HepG2 (cell line): ENCODE results near the gene OR52E2. TPM values are rescaled to one million over a fixed set of nuclear protein-coding genes. Genes with fewer than 3 reads are reported as not detected.

Experiments used
- ATAC-seq: fragments of 200-7000 bp; cut with Tn5 transposase; 3 replicates; pipeline ENCODE4 v1.9.1; 2020; ENCODE audit warnings: mild to moderate bottlenecking, moderate library complexity
- BruUV-seq: library from RNA; stranded (reverse); fragments of 400-500 nt; replicated peaks from 2 replicates; lab custom pipeline; 2021; lab: Mats Ljungman, UMichigan
- CTCF ChIA-PET: fragments of 300-600 bp; formaldehyde crosslinking; extraction: SDS; loops from one replicate; lab custom pipeline; 2021; ENCODE audit warnings: low total read pairs, inconsistent platforms, low intra/inter-chr PET ratio; lab: Yijun Ruan, JAX
- POLR2A ChIA-PET: fragments of 350-600 bp; sonication (Branson Sonifier 250); formaldehyde crosslinking; loops from one replicate; lab custom pipeline; 2020; ENCODE audit warnings: antibody characterized with exemption, inconsistent platforms; lab: Yijun Ruan, JAX
- DNase-seq: peaks from one replicate; pipeline ENCODE4 v3.0.0-alpha.2; 2015; ENCODE audit warnings: low spot score
- FAIRE-seq: peaks from 3 replicates; lab custom pipeline; 2011; peaks lifted over from hg19 to GRCh38; lab: Jason Lieb, UNC
- H2AFZ ChIP-seq: one replicate; pipeline ENCODE4 v1.6.1; 2011; ENCODE audit warnings: low read length, inconsistent platforms
- H3K27ac ChIP-seq: fragments of 300-600 bp; 3 replicates; pipeline ENCODE4 v1.8.0; 2011; ENCODE audit warnings: mixed run types, mild to moderate bottlenecking, mixed read lengths, low read length, inconsistent platforms; ENCODE audit not compliant: insufficient read depth; ENCODE audit errors: extremely low read length
- H3K27me3 ChIP-seq, 2 experiments: fragments of 200-600 bp in 1 of 2; 2 replicates in 1 of 2; 3 replicates in 1 of 2; pipeline versions ENCODE4 v1.6.0 to v1.8.0; 2011; ENCODE audit warnings: low read length in 2 of 2, mild to moderate bottlenecking in 2 of 2, moderate library complexity in 2 of 2, inconsistent platforms in 1 of 2; ENCODE audit not compliant: insufficient read depth in 2 of 2, control insufficient read depth in 1 of 2
- H3K36me3 ChIP-seq, 2 experiments: fragments of 200-600 bp in 1 of 2; replicated peaks in 1 of 2; 2 replicates in 1 of 2; 3 replicates in 1 of 2; pipeline versions ENCODE4 v1.5.1 to v1.8.0; 2011; ENCODE audit warnings: low read length in 2 of 2, inconsistent platforms in 1 of 2; ENCODE audit not compliant: insufficient read depth in 2 of 2, control insufficient read depth in 1 of 2
- H3K4me1 ChIP-seq: 2 replicates; pipeline ENCODE4 v1.5.1; 2012; ENCODE audit warnings: low read length, inconsistent platforms; ENCODE audit not compliant: insufficient read depth
- H3K4me2 ChIP-seq: 2 replicates; pipeline ENCODE4 v1.6.0; 2011; ENCODE audit warnings: low read depth, low read length, inconsistent platforms
- H3K4me3 ChIP-seq, 3 experiments: fragments of 200-600 bp in 1 of 3; sonication (generic), shearing (Covaris generic) in 1 of 3; replicated peaks in 1 of 3; 2 replicates each; pipeline ENCODE4 v1.5.1; 2011 to 2016; ENCODE audit warnings: low read length in 3 of 3, inconsistent platforms in 2 of 3, low read depth in 2 of 3, mild to moderate bottlenecking in 2 of 3, control low read depth in 1 of 3, mixed read lengths in 1 of 3; ENCODE audit not compliant: insufficient read depth in 1 of 3
- H3K79me2 ChIP-seq: one replicate; pipeline ENCODE4 v1.6.1; 2011; ENCODE audit warnings: low read length, inconsistent platforms; ENCODE audit not compliant: insufficient read depth
- H3K9ac ChIP-seq: 2 replicates; pipeline ENCODE4 v1.6.0; 2011; ENCODE audit warnings: mild to moderate bottlenecking, low read depth, low read length, inconsistent platforms; ENCODE audit not compliant: insufficient read depth
- H3K9me3 ChIP-seq: 2 replicates; pipeline ENCODE4 v1.5.1; 2012; ENCODE audit warnings: mild to moderate bottlenecking, low read length
- H4K20me1 ChIP-seq: 2 replicates; pipeline ENCODE4 v1.6.0; 2011; ENCODE audit warnings: inconsistent platforms, mild to moderate bottlenecking, low read length, moderate library complexity; ENCODE audit not compliant: insufficient read depth
- CC2D1A ChIP-seq: sonication (generic); formaldehyde crosslinking; IDR thresholded peaks from 2 replicates; pipeline ENCODE4 v1.8.1; 2023; ENCODE audit warnings: mild to moderate bottlenecking, missing genetic modification reagents
- MAFG ChIP-seq: sonication (generic); formaldehyde crosslinking; IDR thresholded peaks from 2 replicates; pipeline ENCODE4 v1.5.1; 2020; ENCODE audit warnings: mild to moderate bottlenecking, missing genetic modification reagents
- SATB2 ChIP-seq: sonication (generic); formaldehyde crosslinking; IDR thresholded peaks from 2 replicates; pipeline ENCODE4 v1.5.0; 2020; ENCODE audit warnings: missing genetic modification reagents
- YEATS4 ChIP-seq: sonication (generic); formaldehyde crosslinking; IDR thresholded peaks from 2 replicates; pipeline ENCODE4 v1.4.0; 2020; ENCODE audit warnings: missing genetic modification reagents, borderline replicate concordance
- ZNF234 ChIP-seq: sonication (generic); formaldehyde crosslinking; conservative IDR thresholded peaks from 2 replicates; pipeline ENCODE4 v1.5.1; 2020; ENCODE audit warnings: mild to moderate bottlenecking, missing genetic modification reagents
- ZNF644 ChIP-seq: IDR thresholded peaks from 2 replicates; pipeline ENCODE4 v1.6.1; 2016; ENCODE audit warnings: low read depth
- ZNF713 ChIP-seq: sonication (generic); formaldehyde crosslinking; IDR thresholded peaks from 2 replicates; pipeline ENCODE4 v1.4.0; 2020; ENCODE audit warnings: mild to moderate bottlenecking, missing genetic modification reagents
- ZNF816 ChIP-seq: sonication (generic); formaldehyde crosslinking; IDR thresholded peaks from 2 replicates; pipeline ENCODE4 v1.8.0; 2022; ENCODE audit warnings: missing genetic modification reagents, mild to moderate bottlenecking, borderline replicate concordance
- WGBS: methylation state at CpG from one replicate; pipeline ENCODE4 v1.1.6; 2017; ENCODE audit warnings: low lambda C conversion rate; 5-methylcytosine and 5-hydroxymethylcytosine counted together
- in situ Hi-C: cut with HindIII; loops from 2 replicates; pipeline ENCODE4 v1.10.0; 2017; ENCODE audit warnings: low pct_unique_long_range_greater_than_20kb; ENCODE audit not compliant: extremely low pct_ligation_motif_present
- intact Hi-C: fragments of 100-400 bp; cut with micrococcal nuclease; formaldehyde crosslinking; loops from one replicate; pipeline ENCODE4 v1.10.0; 2022; ENCODE audit not compliant: unreplicated experiment
- polyA plus RNA-seq, 8 experiments: library from polyadenylated mRNA; depleted of rRNA in 3 of 8; stranded (reverse) in 7 of 8; unstranded in 1 of 8; fragments of >200 nt; fragmentation: Illumina TruSeq in 4 of 8; extraction: Trizol in 4 of 8; gene quantifications; 2 replicates each; pipeline versions ENCODE4 v1.2.1 to v1.2.3, GENCODE V29; 2011 to 2016; ENCODE audit warnings: low read depth in 4 of 8, missing spikeins in 1 of 8, mixed read lengths in 1 of 8; ENCODE audit not compliant: insufficient read depth in 1 of 8
- total RNA-seq, 5 experiments: library from RNA; depleted of rRNA; stranded (reverse); fragments of >200 nt; fragmentation: Illumina TruSeq; extraction: Trizol; gene quantifications; 2 replicates each; pipeline ENCODE4 v1.2.3, GENCODE V29; 2016; ENCODE audit warnings: low read depth in 1 of 5
- TF ChIP-seq, protein P1 (sequence below): sonication (generic); formaldehyde crosslinking; IDR thresholded peaks from 2 replicates; pipeline ENCODE4 v1.5.1; 2020; ENCODE audit warnings: mild to moderate bottlenecking, missing genetic modification reagents, moderate library complexity

OR52E2 gene
- total and polyA plus RNA-seq, 2 of the 13 experiments (the other 11 are each of a cell fraction or from before 2014, with no cell fraction given), result not detected

GRCh38 chr11:5081405-5081804 is 22.0 kb upstream of the OR52E2 start (continued):
- TF ChIP-seq ZNF816 (CRISPR knock-in tag) (no peak), ZNF234 (CRISPR knock-in tag) (no peak), CC2D1A (CRISPR knock-in tag) (no peak)
- TF ChIP-seq, protein P1, sequence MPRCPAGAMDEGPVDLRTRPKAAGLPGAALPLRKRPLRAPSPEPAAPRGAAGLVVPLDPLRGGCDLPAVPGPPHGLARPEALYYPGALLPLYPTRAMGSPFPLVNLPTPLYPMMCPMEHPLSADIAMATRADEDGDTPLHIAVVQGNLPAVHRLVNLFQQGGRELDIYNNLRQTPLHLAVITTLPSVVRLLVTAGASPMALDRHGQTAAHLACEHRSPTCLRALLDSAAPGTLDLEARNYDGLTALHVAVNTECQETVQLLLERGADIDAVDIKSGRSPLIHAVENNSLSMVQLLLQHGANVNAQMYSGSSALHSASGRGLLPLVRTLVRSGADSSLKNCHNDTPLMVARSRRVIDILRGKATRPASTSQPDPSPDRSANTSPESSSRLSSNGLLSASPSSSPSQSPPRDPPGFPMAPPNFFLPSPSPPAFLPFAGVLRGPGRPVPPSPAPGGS, result no peak

DNA sequence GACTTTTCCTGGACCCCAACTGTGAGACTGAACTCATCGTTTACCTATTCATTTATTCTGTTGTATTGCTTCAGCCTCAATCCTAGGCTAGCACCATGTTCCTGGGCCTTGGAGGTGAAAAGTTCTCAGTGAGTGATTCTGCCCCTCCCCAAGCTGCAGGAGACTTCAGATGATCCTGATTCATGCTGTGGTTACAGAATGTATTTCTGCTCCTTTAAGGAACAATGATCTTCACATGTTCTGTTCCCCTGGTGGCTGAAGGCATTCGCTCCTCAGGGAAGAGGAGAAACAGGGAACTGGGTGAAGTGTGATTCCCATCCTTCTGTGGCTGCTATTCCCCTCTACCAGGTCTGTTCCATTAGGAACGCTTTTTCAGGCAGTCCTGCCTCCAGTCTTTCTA is 12.4 kb upstream of the OR52E2 start:
- TF ChIP-seq MAFG (CRISPR knock-in tag) (no peak), SATB2 (CRISPR knock-in tag) (no peak), ZNF644 (no peak), ZNF713 (no peak), YEATS4 (CRISPR knock-in tag) (no peak)
- in situ Hi-C loops (no loop called here), intact Hi-C loops (no loop called here)
- DNase-seq (no peak), FAIRE-seq (no peak), ATAC-seq (no peak)
- H3K9ac ChIP-seq, result no peak overlapping the region
- H2AFZ ChIP-seq, result no peak overlapping the region
- H4K20me1 ChIP-seq, result no peaks in the 10 kb centered on the region
- no peaks in the 10 kb centered on the region for H3K27me3 ChIP-seq
- WGBS, result 2% methylated on average over 3 of the region's 3 CpGs
- BruUV-seq, result no TSS peak
- POLR2A ChIA-PET, result no interaction called here
- no peaks in the 10 kb centered on the region for H3K79me2 ChIP-seq
- no peak overlapping the region for H3K27ac ChIP-seq
- no peaks in the 10 kb centered on the region for H3K9me3 ChIP-seq
- no peak overlapping the region for H3K4me3 ChIP-seq
- H3K4me1 ChIP-seq, result no peaks in the 10 kb centered on the region
- no peaks in the 10 kb centered on the region for H3K36me3 ChIP-seq
- H3K4me2 ChIP-seq, result no peak overlapping the region
- CTCF ChIA-PET, result no interaction called here
